HepG2 (cell line): ENCODE results near the gene ABHD15. TPM values are rescaled to one million over a fixed set of nuclear protein-coding genes. Genes with fewer than 3 reads are reported as not detected.

ENCODE experiments used
- ATAC-seq: fragments of 200-7000 bp; cut with Tn5 transposase; 3 replicates; pipeline ENCODE4 v1.9.1; 2020; ENCODE audit warnings: mild to moderate bottlenecking, moderate library complexity
- BruUV-seq: library from RNA; stranded (reverse); fragments of 400-500 nt; replicated peaks from 2 replicates; lab custom pipeline; 2021; lab: Mats Ljungman, UMichigan
- CTCF ChIA-PET: fragments of 300-600 bp; formaldehyde crosslinking; extraction: SDS; loops from one replicate; lab custom pipeline; 2021; ENCODE audit warnings: low total read pairs, inconsistent platforms, low intra/inter-chr PET ratio; lab: Yijun Ruan, JAX
- POLR2A ChIA-PET: fragments of 350-600 bp; sonication (Branson Sonifier 250); formaldehyde crosslinking; loops from one replicate; lab custom pipeline; 2020; ENCODE audit warnings: antibody characterized with exemption, inconsistent platforms; lab: Yijun Ruan, JAX
- DNase-seq: peaks from one replicate; pipeline ENCODE4 v3.0.0-alpha.2; 2015; ENCODE audit warnings: low spot score
- FAIRE-seq: peaks from 3 replicates; lab custom pipeline; 2011; peaks lifted over from hg19 to GRCh38; lab: Jason Lieb, UNC
- H2AFZ ChIP-seq: one replicate; pipeline ENCODE4 v1.6.1; 2011; ENCODE audit warnings: low read length, inconsistent platforms
- H3K27ac ChIP-seq: fragments of 300-600 bp; 3 replicates; pipeline ENCODE4 v1.8.0; 2011; ENCODE audit warnings: mixed run types, mild to moderate bottlenecking, mixed read lengths, low read length, inconsistent platforms; ENCODE audit not compliant: insufficient read depth; ENCODE audit errors: extremely low read length
- H3K27me3 ChIP-seq, 2 experiments: fragments of 200-600 bp in 1 of 2; 2 replicates in 1 of 2; 3 replicates in 1 of 2; pipeline versions ENCODE4 v1.6.0 to v1.8.0; 2011; ENCODE audit warnings: low read length in 2 of 2, mild to moderate bottlenecking in 2 of 2, moderate library complexity in 2 of 2, inconsistent platforms in 1 of 2; ENCODE audit not compliant: insufficient read depth in 2 of 2, control insufficient read depth in 1 of 2
- H3K36me3 ChIP-seq, 2 experiments: fragments of 200-600 bp in 1 of 2; replicated peaks in 1 of 2; 2 replicates in 1 of 2; 3 replicates in 1 of 2; pipeline versions ENCODE4 v1.5.1 to v1.8.0; 2011; ENCODE audit warnings: low read length in 2 of 2, inconsistent platforms in 1 of 2; ENCODE audit not compliant: insufficient read depth in 2 of 2, control insufficient read depth in 1 of 2
- H3K4me1 ChIP-seq: 2 replicates; pipeline ENCODE4 v1.5.1; 2012; ENCODE audit warnings: low read length, inconsistent platforms; ENCODE audit not compliant: insufficient read depth
- H3K4me2 ChIP-seq: 2 replicates; pipeline ENCODE4 v1.6.0; 2011; ENCODE audit warnings: low read depth, low read length, inconsistent platforms
- H3K4me3 ChIP-seq, 3 experiments: fragments of 200-600 bp in 1 of 3; sonication (generic), shearing (Covaris generic) in 1 of 3; replicated peaks in 1 of 3; 2 replicates each; pipeline ENCODE4 v1.5.1; 2011 to 2016; ENCODE audit warnings: low read length in 3 of 3, inconsistent platforms in 2 of 3, low read depth in 2 of 3, mild to moderate bottlenecking in 2 of 3, control low read depth in 1 of 3, mixed read lengths in 1 of 3; ENCODE audit not compliant: insufficient read depth in 1 of 3
- H3K79me2 ChIP-seq: one replicate; pipeline ENCODE4 v1.6.1; 2011; ENCODE audit warnings: low read length, inconsistent platforms; ENCODE audit not compliant: insufficient read depth
- H3K9ac ChIP-seq: 2 replicates; pipeline ENCODE4 v1.6.0; 2011; ENCODE audit warnings: mild to moderate bottlenecking, low read depth, low read length, inconsistent platforms; ENCODE audit not compliant: insufficient read depth
- H3K9me3 ChIP-seq: 2 replicates; pipeline ENCODE4 v1.5.1; 2012; ENCODE audit warnings: mild to moderate bottlenecking, low read length
- H4K20me1 ChIP-seq: 2 replicates; pipeline ENCODE4 v1.6.0; 2011; ENCODE audit warnings: inconsistent platforms, mild to moderate bottlenecking, low read length, moderate library complexity; ENCODE audit not compliant: insufficient read depth
- GTF3A ChIP-seq: sonication (generic); formaldehyde crosslinking; conservative IDR thresholded peaks from 2 replicates; pipeline ENCODE4 v1.4.0; 2020; ENCODE audit warnings: mild to moderate bottlenecking, missing genetic modification reagents
- HMGXB4 ChIP-seq, 2 experiments: sonication (generic) in 1 of 2; formaldehyde crosslinking in 1 of 2; IDR thresholded peaks; 2 replicates each; pipeline versions ENCODE4 v1.4.0 to v1.6.1; 2018 to 2020; ENCODE audit warnings: missing genetic modification reagents in 2 of 2, borderline replicate concordance in 1 of 2, low read depth in 1 of 2, mild to moderate bottlenecking in 1 of 2, missing biosample characterization in 1 of 2
- PRPF4 ChIP-seq: fragments of 200-400 bp; formaldehyde crosslinking; IDR thresholded peaks from 2 replicates; pipeline ENCODE4 v1.6.1; 2016; ENCODE audit warnings: low read length, low read depth; ENCODE audit not compliant: poor library complexity, severe bottlenecking
- SCMH1 ChIP-seq: sonication (generic); formaldehyde crosslinking; IDR thresholded peaks from 2 replicates; pipeline ENCODE4 v1.9.0; 2021; ENCODE audit warnings: missing genetic modification reagents, mild to moderate bottlenecking, borderline replicate concordance
- SIN3B ChIP-seq: fragments of 150-350 bp; IDR thresholded peaks from 2 replicates; pipeline ENCODE4 v1.6.1; 2014; ENCODE audit warnings: low read length
- TEF ChIP-seq: sonication (generic); formaldehyde crosslinking; IDR thresholded peaks from 2 replicates; pipeline ENCODE4 v1.5.0; 2020; ENCODE audit warnings: missing genetic modification reagents
- ZNF674 ChIP-seq: sonication (generic); formaldehyde crosslinking; IDR thresholded peaks from 2 replicates; pipeline ENCODE4 v1.5.0; 2020; ENCODE audit warnings: low read depth, mild to moderate bottlenecking, missing genetic modification reagents
- WGBS: methylation state at CpG from one replicate; pipeline ENCODE4 v1.1.6; 2017; ENCODE audit warnings: low lambda C conversion rate; 5-methylcytosine and 5-hydroxymethylcytosine counted together
- in situ Hi-C: cut with HindIII; loops from 2 replicates; pipeline ENCODE4 v1.10.0; 2017; ENCODE audit warnings: low pct_unique_long_range_greater_than_20kb; ENCODE audit not compliant: extremely low pct_ligation_motif_present
- intact Hi-C: fragments of 100-400 bp; cut with micrococcal nuclease; formaldehyde crosslinking; loops from one replicate; pipeline ENCODE4 v1.10.0; 2022; ENCODE audit not compliant: unreplicated experiment
- polyA plus RNA-seq, 8 experiments: library from polyadenylated mRNA; depleted of rRNA in 3 of 8; stranded (reverse) in 7 of 8; unstranded in 1 of 8; fragments of >200 nt; fragmentation: Illumina TruSeq in 4 of 8; extraction: Trizol in 4 of 8; gene quantifications; 2 replicates each; pipeline versions ENCODE4 v1.2.1 to v1.2.3, GENCODE V29; 2011 to 2016; ENCODE audit warnings: low read depth in 4 of 8, missing spikeins in 1 of 8, mixed read lengths in 1 of 8; ENCODE audit not compliant: insufficient read depth in 1 of 8
- total RNA-seq, 5 experiments: library from RNA; depleted of rRNA; stranded (reverse); fragments of >200 nt; fragmentation: Illumina TruSeq; extraction: Trizol; gene quantifications; 2 replicates each; pipeline ENCODE4 v1.2.3, GENCODE V29; 2016; ENCODE audit warnings: low read depth in 1 of 5

Gene ABHD15
- total and polyA plus RNA-seq, 2 of the 13 experiments (the other 11 are each of a cell fraction or from before 2014, with no cell fraction given): 2.4 to 7.7 TPM

- POLR2A ChIA-PET: no interaction called here
- H4K20me1 ChIP-seq: no peaks in the 10 kb centered on the region
- H3K36me3 ChIP-seq: peaks cover 7 to 18% of the 10 kb centered on the region in 2 experiments; a peak in 4 of 5 replicates
- H3K4me1 ChIP-seq: no peaks in the 10 kb centered on the region
- in situ Hi-C loops (no loop called here), intact Hi-C loops (no loop called here)
- TF ChIP-seq SIN3B (no peak), SCMH1 (CRISPR knock-in tag) (no peak), HMGXB4 (CRISPR knock-in tag; IDR thresholded peaks at IDR 0.05; ENCODE audit: borderline replicate concordance in 1 of 2, low read depth in 1 of 2) (no peak), TEF (CRISPR knock-in tag) (no peak), ZNF674 (no peak), PRPF4 (no peak), GTF3A (CRISPR knock-in tag) (no peak)
- no peaks in the 10 kb centered on the region for H3K27me3 ChIP-seq
- DNase-seq (no peak), FAIRE-seq (no peak), ATAC-seq (no peak)
- H3K4me3 ChIP-seq: no peak overlapping the region
- WGBS: 98% methylated on average over 4 of the region's 4 CpGs
- CTCF ChIA-PET: no interaction called here
- BruUV-seq: no TSS peak
- H3K4me2 ChIP-seq: no peak overlapping the region
- no peaks in the 10 kb centered on the region for H3K9me3 ChIP-seq
- H3K9ac ChIP-seq: no peak overlapping the region
- H3K27ac ChIP-seq: no peak overlapping the region
- H3K79me2 ChIP-seq: no peaks in the 10 kb centered on the region
- no peak overlapping the region for H2AFZ ChIP-seq
Observed at GRCh38 chr17:29544066-29544465, 22.8 kb downstream of the ABHD15 start.
